CD4-positive, alpha-beta T cell treated with Interleukin-21 for 1 hour (primary cell): Measurements from ENCODE around the gene PCK1.

Experiments used
- DNase-seq: peaks from one replicate; pipeline ENCODE4 v3.0.0-alpha.2; 2020

Gene PCK1

DNA sequence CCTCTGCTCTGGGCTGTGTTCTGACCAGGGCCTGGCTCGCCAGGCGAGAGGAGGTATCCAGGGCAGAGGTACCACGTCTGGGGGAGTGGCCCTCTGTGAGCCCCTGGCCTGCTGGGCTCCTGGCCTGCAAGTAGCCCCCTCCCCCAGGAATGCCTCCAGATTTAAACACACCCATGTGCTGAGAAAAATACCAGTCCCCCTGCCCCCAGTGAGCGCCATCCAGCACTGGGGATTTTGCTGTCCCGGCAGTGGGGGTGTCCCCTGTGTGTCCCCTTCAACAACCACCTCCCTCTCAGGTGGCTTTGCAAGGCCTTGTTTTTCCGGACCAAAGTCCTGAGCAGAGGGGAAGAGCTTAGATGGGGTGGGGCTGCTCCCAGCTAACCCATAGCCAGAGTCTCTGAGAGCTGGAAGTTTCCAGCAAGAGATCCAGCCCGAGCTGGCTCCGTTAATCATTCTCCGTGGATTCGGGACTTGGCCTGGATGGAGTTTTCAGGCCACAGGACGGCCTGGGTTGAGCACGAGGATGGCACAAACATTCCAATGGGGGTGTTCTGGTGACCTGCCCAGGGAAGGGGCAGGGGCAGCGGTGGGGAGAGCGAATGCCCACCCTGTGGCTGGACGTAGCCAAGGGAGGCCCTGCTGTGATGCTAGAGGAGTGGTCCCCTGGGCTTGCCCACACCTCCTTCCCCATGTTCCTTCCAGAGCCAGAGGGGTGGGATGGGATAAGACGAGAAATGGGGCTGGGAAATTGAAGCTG is 29.0 kb downstream of the PCK1 start:
- no peak for DNase-seq

DNA sequence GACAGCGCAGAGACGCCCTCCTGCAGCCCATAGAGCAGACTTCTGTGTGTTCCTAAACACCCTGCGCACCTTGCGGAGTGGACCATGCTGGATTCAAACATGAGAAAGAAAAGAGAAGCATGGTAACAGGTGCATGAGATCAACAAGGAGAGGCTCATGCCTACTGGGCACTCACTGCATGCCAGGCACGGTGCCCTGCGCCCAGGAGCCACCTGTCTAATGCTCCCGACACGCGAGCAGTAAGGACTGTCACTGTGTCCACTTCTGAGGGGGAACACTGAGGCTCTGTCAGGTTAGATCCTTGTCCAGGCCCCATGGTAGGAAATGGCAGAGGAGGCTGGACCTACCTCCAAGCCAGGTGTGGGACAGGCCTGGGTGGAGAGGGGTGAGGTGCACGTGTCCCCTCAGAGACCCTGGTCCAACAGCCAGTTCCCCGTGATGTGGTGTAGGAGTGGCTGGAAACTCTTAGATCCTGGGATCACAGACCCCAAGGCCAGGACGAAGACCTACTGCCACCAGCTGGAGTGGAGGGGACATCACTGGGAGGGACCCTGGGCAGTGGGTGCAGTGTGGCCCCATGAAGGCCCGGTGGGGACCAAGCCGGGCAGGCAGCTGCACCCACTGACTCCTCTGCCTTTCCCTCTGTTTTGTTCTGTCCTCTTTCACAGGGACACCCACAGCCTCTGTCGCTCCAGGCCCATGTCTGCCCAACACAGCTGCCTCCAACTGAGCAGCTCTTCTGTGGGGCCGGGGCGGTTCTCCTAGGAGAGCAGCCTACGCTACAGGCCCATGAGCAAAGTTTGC is 29.8 kb downstream of the PCK1 start:
- no peak for DNase-seq

DNA sequence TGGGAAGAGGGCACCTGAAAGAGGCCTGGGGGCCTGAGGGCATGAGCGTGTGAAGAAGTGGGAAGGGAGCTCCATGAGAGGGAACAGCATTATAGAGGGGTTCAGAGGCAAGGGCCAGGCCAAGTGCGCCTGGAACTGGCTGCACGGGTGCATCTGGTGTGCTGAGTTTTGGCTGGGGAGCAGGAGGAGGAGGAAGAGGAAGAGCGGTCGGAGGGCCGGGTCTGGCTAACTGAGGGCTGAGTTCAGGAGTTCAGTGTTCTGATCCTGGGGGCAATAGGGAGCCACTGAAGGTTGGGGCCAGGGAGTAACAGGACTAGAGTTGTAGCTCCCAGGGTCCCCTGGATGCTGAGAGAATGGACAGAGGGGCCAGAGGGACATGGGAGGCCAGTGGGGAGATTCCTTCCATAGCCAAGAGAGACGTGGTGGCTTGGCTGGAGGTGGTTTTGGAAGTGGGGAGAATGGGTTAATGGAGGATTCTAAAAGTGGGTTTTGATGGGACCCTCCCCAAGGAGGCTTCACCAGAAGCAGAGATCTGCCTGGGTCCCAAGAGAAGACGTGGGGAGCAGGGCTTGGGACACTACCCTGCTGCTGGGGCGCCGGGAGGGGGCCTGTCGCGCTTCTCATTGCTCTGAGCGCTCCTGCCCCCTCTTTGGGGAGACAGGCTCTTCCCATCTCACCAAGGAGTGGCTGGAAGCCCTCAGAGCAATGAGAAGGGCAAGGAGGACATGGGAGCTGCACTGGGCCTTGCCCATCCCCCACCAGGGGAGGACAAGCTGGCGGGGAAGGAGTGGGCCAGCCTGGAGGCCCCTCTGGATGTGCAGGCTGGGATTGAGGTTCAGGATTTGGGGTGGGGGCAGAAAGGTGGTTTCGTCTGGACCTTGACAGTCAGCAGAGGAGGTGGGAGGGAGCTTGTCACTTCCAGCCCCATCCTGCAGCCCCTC is 30.6 kb downstream of the PCK1 start:
- no peak for DNase-seq

DNA sequence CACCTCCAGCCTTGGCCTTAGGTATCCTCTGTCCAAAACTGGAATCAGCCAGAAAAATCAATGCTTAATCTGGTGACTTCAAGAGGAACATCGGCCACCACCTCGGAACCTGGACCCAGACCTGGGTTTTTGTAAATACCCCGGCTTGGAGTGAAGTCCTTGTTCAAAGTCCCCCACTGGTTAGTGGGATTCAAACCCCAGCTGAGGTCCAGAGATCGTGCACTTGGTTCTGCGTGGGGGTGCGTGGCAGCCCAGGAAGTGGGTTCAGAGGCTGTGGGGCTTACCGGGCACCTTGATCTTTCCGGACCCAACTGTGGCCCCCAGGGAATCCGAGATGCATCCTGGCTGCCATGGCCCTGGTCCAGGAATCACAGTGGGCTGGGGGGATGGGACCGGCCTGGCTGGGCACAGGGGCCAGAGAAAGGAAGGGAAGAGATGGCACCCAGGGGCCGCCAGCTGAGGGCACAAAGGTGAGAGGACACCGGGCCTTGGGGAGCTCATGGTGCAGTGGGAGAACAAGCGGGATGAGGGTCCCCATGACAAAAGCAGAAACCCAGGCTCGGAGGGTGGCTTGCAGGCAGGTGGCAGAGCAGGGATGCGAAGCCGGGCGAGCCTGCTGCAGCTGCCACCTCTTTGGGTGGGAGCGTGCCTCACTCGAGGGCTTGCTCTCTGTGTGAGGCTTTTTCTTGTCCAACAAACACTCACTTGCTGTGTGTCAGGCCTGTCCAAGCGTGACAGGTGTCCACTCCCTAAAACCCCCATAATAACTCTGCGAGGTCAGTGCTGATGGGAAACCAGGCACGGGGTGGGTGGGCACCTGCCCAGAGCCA is 31.6 kb downstream of the PCK1 start:
- DNase-seq: no peak

DNA sequence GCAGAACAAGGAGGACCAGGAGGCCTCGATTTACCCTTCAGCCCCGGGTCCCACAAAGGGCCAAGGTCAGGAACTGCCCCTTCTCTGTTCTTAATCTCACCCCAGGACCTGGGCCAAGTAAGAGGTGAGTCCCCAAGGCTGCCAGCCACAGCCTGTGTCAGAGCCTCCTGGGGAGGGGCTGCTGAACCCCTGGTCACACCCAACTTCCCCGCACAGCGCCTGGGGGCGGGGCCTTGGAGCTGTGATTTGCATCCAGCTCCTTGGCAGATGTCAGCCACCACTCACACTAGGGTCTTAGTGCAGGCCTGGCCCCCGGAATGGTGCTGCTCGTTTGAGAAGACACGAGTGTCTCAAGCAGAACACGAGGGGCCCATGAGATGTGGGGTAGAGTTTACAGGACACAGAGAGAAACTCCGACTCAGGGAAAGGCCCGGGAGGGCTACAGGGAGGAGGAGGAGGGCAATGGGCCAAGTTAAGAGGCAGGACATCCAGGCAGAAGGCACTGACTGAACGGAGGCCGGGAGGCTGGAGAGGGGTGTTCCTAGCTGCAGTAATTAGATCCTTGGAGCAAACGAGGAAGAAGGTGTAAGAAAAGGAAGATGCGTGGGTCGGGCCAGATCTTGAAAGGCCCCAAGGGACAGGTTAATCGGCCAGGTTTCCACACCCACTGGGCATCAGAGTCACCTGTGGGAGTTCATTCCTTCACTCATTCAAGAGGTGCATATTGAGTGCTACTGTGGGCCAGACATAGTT is 32.4 kb downstream of the PCK1 start:
- no peak for DNase-seq

DNA sequence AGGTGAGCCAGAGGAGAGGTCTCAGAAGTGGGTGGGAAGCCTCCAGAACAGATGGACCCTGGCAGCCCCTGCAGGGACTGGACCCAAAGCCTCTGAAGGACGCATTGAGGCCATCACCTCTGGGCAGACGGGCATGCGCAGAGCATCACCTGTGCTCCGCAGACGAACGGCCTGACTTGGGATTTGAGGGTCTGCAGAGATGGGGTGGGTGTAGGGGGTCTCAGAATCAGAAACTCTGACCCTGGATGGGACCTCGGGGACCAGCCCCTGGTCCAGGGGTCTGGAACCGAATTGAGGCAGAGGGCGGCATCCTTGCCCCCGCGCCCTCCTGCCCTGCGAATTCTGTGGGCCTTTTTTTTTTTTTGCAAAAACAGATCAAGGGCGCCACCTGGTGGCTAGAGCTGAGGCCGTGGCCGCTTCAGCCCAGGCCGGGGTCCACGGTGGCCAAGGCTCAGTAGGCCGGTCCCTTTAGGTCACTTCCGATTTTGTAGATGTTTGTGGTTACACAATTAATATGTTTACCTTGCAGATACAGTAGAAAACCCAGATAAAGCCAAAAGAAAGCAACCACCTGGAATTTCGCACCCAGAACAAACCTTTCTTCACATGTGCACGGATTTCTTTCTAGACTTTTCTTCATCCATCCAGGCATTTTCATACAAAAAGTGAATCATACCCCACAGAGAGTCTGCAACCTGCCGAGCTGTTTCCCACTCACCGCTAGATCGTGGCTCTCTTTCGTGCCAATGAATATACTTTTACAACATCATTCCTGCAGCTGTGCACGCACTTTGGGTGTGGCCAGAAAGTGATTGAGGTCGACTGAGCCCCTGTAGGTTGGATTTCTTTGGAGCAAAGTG is 33.4 kb downstream of the PCK1 start:
- DNase-seq: peak; percentile 50

DNA sequence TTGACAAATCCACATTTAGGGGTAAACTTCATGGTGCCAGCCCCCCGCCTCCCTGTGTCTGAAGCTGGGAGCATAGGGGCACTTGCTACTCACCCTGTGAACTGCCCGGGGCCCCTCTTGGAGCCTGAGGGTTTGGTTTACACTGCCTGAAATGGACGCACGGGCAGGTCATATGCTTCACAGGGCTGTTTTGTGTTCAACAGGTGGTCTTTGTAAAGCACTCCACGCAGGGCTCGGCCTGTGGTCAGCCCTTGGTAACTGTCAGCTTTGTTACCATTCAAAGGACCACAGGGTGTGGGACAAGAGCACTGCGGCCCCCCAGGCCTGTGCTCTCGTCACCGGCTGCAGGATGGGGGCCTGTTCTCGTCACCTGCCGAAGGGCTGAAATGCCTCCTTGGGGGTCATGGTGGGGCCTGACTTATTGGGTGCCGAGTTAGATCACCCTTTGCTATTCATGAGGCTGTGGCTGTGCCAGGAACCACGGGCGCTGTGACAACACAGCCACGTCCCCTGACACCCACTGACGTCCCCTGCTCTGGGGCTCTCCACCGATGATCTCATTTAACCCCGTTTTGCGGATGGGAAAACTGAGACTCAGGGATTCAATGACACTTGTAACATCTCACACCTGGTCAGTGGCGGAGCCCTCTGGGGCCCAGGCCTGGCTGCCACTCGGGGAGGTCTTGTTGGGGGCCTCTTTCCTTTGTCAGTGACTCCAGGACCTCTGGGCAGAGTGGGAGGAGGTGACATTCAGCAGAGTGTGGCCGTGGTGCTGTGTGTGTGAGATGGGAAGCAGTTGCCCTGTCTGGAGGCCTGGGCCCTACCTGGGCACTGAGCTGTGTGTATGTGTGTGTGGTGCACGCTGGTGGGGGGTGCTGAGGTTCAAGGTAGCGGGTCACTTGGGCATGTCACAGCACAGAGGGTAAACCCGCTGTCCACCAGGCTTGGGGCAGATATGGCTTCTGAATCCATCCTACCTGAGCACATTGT is 34.4 kb downstream of the PCK1 start:
- DNase-seq: no peak

DNA sequence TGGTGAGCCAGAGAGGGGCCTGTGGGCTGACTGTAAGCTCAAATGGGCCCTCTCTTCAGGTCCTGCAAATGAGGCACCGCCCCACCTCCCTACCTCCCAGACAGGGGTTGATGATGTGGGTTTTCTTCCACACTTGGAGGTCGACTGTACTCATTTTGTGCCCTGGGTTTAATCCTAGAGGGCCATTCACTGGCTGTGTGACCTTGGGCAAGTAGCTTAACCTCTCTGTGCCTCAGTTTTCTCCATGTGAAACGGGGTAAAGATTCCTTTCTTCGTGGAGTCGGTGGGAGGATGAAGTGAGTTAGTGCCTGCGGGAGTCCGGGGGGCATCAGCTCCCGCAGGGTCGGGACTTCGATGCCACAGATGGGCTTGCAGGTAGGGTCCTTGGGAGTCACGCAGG is 35.4 kb downstream of the PCK1 start:
- DNase-seq: no peak

DNA sequence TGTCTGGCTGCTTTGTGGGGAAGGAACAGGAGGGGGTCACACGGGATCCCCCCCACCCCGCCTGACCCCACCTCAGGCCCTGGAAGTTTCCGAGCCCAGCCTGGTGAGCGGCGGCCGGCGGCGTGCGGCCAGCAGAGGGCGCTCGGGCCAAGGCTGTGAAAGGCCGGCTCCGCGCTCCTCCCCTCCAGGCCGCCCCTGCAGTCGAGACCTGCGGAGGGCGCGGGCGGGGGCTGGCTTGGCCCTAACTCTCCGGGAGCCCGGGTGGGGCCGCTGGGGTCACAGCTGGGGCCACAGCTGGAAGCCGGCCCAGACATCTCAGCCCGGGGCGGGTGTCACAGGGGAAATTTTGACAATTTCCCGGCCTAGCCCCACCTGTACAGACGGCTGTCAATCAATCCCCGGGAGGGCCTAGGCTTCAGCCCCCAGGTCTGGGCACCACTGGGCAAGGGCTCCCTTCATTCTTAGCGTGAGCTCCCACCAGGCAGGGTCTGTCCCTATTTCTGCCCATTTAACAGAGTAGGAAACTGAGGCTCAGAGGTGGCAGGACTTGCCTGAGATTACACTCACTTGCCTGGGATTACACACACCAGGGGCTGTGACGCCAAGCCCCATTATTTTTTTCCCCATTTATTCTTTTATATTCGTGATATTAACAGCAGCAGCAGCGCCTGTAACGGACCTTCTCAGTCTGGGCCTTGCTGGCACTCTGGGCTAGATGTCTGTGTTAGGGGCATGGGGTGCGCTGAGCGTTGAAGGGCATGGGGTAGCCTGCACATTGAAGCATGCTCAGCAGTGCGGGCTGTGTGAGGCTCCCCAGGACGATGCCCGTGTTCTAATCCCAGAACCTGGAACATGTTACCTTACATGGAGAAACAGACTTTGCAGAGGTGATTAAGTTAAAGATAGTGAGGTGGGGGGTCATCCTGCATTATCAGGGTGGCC is 36.4 kb downstream of the PCK1 start:
- peak; percentile 73 for DNase-seq

DNA sequence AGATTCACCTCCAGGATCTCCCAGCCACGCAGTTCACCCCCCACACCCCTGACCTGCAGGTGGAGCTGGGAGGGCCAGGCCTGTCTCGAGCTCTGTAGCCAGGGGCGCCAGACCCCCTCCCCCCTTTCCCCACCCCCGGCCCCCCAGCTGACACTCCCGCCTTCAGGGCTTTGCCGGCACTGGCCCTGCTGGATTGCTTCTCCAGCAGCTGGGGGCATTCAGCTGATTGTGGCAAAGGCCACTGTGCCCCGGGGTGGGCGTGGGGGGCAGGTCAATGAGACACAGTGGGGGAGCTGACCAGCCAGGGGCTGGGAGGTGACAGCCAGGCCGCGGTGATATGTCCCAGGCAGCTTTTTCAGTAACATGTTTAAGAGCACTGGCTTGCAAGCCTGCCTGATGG is 37.1 kb downstream of the PCK1 start:
- DNase-seq: no peak

DNA sequence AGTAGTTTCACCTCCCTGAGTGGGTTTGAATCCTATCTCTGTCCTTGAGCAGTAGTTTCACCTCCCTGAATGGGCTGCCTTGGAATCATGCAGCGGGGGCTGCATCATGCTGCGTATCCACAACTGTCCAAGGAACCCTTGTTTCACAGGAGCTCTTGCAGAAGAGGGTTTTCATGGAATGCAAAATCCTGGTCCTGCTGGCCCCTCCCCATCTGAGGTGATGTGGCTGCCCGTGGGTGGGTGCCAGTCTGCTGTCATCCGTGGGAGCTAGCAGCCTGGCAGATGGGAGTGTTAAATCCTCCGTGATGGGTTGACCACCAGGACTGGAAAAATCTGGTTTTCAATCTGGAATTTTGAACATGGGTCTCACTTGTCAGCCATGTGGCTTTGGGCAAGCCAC is 37.6 kb downstream of the PCK1 start:
- DNase-seq: no peak

DNA sequence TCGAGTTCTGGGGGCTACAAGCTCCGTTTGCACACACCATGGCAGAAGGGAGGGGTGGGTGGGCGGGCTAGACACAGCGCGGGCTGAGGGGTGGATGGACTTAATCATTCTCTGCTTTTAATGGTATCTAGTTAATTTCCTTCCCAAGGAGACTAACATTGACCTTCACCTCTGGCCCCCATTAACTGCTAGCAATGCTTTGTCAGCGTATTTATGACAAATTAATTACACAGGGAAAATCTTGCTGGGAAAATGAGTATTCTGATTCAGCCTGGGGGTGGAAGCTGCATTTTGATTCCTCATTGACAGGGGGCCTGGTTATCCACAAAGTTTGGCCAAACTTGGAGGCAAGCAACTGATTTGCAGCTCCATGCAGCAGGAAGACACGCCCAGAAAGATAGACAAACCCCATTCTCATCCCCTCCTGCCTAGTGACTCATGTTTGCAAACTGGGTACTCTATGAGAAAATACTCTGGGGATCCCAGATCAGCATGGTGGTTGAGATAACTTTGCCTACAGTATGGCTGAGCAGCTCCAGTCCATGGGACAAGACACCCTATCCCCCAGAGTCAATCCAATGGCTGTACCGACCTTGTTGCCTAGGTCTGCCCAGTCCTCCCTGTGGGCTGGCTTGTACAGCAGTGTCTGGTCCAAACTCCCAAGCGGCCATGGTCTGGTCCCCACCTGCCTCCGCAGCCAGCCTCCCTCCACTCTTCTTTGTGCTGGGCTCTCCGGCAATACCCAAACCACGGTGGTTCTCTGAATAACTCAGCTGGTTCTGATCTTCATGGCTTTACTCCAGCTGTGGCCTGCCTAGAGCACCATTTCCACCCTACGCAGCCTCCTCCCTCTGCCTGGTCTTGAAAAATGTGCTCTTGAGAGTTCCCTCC is 39.7 kb downstream of the PCK1 start:
- no peak for DNase-seq

DNA sequence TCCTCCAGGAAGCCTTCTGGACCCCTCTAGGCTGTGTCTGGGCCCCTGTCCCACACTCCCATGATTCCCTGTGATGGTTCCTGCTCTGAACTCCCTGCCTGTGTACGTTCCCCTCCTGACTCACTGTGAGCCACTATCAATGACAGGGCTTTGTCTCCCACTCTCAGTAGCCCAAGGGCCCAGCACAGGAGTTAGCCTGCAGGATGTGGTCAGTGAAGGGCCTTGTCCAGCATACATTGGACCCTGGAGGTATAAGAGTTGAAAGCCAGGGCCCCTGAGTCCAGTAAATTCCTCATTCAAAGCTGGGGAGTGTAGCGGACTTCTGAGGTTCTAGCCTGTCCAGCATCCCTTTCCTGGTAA is 40.3 kb downstream of the PCK1 start:
- no peak for DNase-seq

DNA sequence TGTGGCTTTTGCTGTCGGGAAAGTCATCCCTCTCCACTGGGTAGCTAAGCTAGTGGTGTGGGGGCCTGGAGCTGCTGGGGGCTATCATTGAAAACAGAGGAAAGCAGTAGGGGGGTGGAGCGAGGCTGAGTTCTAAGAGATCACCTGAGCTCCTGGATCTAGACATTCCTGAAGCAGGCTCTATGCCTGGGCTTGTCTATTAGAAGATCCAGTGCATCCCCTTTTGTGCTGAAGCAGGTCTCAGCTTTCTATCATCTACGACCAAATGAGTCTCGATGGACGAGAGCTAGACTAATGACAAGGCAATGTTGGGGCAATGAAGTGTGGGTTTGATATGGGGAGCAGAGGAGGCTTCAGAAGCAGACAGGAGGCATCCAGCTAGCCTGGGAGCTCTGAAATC is 40.8 kb downstream of the PCK1 start:
- DNase-seq: no peak

DNA sequence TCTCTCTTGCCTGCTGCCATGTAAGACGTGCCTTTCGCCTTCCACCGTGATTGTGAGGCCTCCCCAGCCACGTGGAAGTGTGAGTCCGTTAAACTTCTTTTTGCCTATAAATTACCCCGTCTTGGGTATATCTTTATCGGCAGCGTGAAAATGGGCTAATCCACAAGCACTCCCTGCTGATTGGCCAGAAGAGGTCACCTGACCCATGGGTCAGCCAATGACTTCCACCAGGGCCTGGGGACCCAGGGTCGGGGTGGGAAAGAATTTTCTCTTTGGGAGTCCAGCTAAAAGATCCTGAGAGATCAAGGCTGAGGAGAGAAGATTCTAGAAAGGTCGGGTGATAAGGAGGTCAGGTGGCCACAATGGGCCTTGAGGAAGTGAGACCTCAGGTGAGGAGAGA is 42.2 kb downstream of the PCK1 start:
- DNase-seq: no peak

DNA sequence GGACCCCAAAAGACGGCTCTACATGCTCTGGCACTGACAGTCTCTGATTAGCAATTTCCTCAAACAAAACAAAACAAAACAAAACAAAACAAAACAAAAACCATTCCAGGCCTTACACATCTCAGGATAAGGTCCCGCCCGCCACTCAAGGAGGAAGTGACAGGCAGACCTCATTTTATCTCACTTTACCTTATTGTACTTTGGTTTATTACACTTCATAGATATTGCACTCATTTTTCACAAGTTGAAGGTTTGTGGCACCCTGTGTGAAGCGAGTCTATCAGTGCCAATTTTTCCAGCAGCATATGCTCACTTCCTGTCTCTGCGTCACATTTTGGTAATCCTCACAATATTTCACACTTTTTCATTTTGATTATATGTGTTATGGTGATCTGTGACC is 44.1 kb downstream of the PCK1 start:
- DNase-seq: peak; percentile 61

DNA sequence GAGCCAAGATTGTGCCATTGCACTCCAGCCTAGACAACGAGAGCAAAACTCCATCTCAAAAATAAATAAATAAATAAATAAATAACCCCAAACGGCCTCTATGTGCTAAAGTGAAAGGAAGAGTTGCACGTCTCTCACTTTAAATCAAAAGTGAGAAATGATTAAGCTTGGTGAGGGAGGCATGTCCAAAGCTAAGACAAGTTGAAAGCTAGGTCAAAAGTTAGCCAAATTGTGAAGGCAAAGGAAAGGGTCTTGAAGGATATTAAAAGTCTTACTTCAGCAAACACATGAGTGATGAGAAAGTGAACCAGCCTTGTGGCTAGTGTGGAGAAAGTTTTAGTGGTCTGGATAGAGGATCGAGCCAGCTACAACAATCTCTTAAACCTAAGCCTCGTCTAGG is 45.0 kb downstream of the PCK1 start:
- DNase-seq: no peak
